ENCODE data around the gene ACTN4.

DNA sequence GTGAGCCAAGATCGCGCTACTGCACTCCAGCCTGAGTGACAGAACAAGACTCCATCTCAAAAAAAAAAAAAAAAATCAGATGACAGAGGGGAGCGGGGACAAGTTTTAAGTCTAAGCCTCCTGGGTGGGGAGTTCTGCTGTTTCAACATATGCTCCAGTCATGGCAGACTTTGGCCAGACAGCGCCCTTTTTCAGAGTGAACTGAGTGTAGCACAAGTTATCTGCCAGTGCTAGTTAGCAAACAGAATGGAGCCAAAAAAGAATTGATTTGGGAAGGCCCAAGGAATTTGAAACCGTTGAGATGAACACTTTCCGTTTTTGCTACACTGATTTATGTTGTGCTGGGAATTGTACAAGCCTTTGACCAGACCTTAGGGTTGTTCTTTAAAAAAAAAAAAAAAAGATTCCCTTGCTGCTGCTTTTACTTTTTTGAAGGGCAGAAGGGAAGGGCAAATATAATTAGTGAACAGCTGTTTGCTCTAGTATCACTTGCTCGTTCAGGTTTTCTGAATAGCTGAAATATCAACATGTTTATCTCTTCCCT lies 5.7 kb downstream of the ACTN4 start:
- TF ChIP-seq CTCF (IDR thresholded peaks at IDR 0.05) (no peak), EZH2phosphoT487 (IDR thresholded peaks at IDR 0.05) (no peak), EZH2 (IDR thresholded peaks at IDR 0.05) (no peak)

All from neural progenitor cell (in vitro differentiated cells).